ENCODE results near the gene ISY1.

GRCh38 chr3:129104498-129105079, 56.3 kb downstream of the ISY1 start:
- TF ChIP-seq SUZ12 (IDR thresholded peaks at IDR 0.05) (no peak), FOXM1 (IDR thresholded peaks at IDR 0.05; ENCODE audit: borderline replicate concordance) (no peak), NFRKB (IDR thresholded peaks at IDR 0.05) (no peak), PKNOX1 (IDR thresholded peaks at IDR 0.05) (no peak), BHLHE40 (IDR thresholded peaks at IDR 0.05; ENCODE audit: borderline replicate concordance) (no peak), L3MBTL2 (conservative IDR thresholded peaks at IDR 0.05) (no peak), ZNF384 (IDR thresholded peaks at IDR 0.05) (no peak), CTBP1 (IDR thresholded peaks at IDR 0.05; ENCODE audit: borderline replicate concordance) (no peak), FOXA1 (IDR thresholded peaks at IDR 0.05) (no peak), FOXK2 (IDR thresholded peaks at IDR 0.05) (no peak), ELF4 (IDR thresholded peaks at IDR 0.05) (no peak), HDGF (IDR thresholded peaks at IDR 0.05; ENCODE audit: borderline replicate concordance) (no peak), ARNT (IDR thresholded peaks at IDR 0.05) (no peak), TARDBP (IDR thresholded peaks at IDR 0.05) (no peak)
